GM18498 (cell line): Measurements from ENCODE around the gene CDK5RAP2.

ENCODE experiments used
- ATAC-seq: cut with Tn5 transposase; IDR thresholded peaks from one replicate; pipeline ENCODE4 v1.9.1; 2021; ENCODE audit warnings: mild to moderate bottlenecking, moderate library complexity; ENCODE audit not compliant: unreplicated experiment

Gene CDK5RAP2

DNA sequence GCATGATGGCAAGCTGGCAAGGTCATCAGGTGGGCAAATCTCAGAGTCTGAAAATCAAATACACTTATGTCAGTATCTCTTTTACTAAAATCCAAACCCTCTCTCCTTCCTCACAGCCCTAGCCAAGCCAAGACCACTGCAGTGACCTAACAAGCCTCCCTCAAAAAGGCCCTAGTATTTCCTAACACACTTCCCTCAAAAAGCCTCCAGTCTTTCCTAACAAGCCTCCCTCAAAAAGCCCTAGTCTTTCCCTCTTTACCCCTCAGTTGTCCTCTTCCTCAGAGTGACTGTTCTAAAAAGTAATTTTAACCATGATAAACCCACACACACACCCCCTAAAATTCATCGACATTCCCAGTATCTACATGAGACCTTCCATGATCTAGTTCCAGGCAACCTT, 140.0 kb downstream of the CDK5RAP2 start:
- ATAC-seq = no peak

GRCh38 chr9:120438836-120439546, 141.0 kb downstream of the CDK5RAP2 start:
- peak; percentile 54 for ATAC-seq

- ATAC-seq = no peak
Observed at GRCh38 chr9:120438111-120438510, 141.9 kb downstream of the CDK5RAP2 start.

- no peak for ATAC-seq
Observed at GRCh38 chr9:120436983-120437475, 142.9 kb downstream of the CDK5RAP2 start.

GRCh38 chr9:120436446-120436845, 143.5 kb downstream of the CDK5RAP2 start:
- ATAC-seq = no peak

DNA sequence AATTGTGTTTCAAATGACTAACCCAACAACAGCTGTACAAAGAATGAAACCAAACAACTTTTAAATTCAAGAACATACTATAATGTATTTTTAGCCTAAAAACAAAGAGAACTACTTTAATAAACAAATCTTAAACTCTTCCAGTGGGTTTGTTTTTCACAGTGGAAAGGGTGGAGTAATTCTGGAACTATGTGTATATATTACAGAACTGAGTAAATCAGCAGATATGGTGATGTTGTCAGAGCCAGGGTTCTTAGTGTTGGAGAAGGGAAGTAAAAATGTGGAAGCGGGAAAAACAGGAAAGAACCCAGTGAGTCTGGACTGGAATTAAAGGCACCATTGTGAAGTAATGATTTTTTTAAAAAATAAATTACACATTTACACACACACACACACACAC, 144.9 kb downstream of the CDK5RAP2 start:
- no peak for ATAC-seq

DNA sequence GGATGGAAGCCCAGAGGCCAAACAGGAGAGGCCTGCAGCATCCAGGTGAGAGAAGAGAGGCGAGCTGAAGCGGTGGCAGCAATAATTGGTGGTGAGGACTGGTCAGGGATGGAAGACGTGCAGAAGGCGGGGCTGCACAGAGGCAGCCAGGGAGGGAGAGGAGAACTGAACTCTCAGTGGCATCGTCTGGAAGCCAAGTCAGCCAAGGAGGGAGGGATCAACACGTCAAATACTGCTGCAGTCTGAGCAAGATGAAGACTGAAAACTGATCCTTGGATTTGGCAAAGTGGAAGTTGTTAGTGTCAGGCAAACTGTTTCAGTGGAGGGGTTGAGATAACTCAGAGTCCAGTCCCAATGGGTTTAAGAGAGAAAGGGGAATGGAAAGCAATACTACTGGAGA, 145.4 kb downstream of the CDK5RAP2 start:
- no peak for ATAC-seq

- no peak for ATAC-seq
Observed at GRCh38 chr9:120433701-120434100, 146.3 kb downstream of the CDK5RAP2 start.

DNA sequence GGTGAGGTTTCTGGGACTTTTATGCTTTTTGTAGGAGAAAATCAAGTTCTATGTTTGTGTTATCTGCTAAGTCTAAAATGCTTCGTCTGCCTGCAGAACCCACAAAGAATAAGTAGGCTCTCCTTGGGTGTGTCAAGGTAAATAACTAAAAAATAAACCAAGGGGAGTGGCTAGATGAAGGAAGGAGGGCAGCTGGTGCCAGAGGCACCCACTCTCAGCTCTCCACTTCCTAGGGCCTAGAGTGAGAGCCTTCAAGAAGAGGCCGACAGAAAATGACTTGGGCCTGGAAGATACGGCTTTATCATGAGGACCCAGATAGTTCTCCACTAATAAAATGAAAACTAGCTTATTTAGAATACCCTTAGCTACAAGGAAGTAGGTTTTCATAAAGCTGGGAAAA, 147.4 kb downstream of the CDK5RAP2 start:
- no peak for ATAC-seq

DNA sequence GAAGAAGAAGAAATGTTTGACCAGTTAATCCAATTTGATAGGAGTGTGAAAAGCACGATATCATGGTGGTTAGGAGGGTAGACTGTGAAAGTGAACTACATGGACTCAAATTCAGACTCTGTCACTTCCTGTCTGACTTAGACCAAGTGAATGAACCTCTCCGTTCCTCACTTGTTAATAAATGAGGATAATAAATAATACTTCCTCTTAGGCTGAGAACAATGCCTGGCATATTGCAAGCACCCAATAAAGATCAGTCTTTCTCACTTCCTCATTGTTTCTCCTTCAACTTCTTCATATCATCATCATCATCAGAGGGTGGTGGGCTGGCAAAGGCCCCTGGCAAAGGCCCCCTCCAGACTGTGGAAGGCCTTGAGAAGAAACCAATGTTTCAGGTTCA, 148.7 kb downstream of the CDK5RAP2 start:
- ATAC-seq = no peak

GRCh38 chr9:120424248-120424647, 155.7 kb downstream of the CDK5RAP2 start:
- no peak for ATAC-seq

GRCh38 chr9:120423812-120424211, 156.2 kb downstream of the CDK5RAP2 start:
- ATAC-seq = no peak

- ATAC-seq = no peak
Observed at GRCh38 chr9:120421977-120422376, 158.0 kb downstream of the CDK5RAP2 start.

DNA sequence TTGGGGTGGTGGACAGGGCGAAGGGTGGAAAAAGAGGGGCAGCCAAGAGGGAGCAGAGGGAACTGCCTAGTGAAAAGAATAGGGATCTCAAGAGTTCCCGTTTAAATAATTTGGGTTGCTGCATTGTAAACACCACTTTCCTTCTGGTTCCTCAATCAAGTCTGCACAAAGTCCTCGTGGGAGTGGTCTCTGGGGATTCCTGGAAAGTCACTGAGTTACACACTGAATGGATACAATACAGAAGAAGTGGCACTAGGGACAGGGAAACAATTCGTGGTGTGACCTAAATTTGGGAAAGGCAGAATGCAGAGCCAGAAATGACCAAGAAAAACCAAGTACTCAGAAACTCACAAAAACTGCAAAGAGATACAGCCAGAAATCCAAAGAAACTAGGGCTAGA, 161.7 kb downstream of the CDK5RAP2 start:
- ATAC-seq = no peak

GRCh38 chr9:120416781-120417427, 163.1 kb downstream of the CDK5RAP2 start:
- ATAC-seq = no peak

DNA sequence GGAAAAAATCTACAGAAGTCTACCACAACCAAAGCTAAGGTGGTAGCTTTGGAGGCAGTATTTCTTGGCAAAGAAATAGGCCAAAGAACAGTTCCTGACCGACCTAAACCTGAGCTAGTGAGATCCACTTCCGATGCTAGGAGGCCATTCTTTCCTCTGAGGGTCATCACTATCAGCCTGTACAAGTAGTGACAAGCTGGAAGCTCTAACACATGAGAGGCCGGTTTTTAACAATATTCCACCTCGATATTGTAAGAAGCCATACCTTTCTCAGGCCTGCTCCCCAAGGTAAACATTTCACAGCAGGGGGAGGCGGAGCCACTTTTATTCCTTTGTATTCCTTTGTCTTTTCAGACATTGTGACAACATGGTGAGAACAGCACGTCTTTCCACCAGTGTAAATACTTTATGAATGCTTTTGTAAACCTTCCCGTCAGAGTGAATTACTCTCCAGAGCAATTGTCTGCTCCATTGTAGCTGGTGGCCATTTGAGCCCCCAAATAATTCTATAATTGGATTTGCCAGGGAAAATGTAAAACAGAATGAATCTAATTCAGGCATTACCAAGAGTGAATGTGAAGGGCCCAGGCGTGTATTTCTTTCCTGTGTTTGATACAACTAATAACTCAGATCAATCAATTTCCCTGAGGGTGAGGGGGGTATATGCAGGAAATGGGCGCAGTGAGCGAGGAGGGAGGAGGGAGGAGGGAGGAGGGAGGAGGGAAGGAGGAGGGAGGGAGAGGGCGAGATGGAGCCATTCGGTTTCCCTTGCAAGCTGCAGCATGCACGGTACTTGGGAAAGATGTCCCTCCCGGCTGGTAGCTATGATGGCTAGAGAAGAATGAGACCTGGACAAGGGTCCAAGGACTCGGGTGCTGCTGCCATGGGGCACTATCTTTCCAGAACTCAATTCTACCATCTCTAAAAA, 166.6 kb downstream of the CDK5RAP2 start:
- no peak for ATAC-seq

- no peak for ATAC-seq
Observed at GRCh38 chr9:120412425-120412951, 167.5 kb downstream of the CDK5RAP2 start.

- no peak for ATAC-seq
Observed at GRCh38 chr9:120411862-120412424, 168.0 kb downstream of the CDK5RAP2 start.

DNA sequence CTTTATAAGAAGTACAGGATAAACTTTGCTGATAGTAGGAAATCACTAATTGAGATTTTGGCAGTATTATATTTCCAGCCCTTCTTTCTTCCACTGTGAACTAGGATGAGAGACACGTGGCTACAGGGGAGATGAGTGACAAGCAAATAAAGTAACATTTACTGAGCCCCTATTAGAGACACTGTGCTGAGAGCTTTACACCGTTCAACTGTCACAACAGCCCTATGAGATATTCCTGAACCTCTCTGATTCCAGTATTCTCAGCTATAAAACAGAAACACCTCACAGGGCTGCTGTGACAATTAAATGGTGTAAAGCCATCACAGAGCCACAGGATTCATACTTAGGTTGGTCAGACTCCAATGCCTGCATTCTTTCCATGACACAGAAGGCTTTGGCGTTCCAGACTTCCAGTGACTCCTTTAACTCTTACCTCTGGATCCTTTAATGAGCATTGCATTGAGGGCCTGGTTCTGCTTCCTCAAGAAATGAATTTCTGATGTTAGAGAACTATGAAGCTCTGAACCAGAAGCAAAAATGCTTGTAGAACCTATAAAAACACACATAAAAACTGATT, 169.0 kb downstream of the CDK5RAP2 start:
- no peak for ATAC-seq

DNA sequence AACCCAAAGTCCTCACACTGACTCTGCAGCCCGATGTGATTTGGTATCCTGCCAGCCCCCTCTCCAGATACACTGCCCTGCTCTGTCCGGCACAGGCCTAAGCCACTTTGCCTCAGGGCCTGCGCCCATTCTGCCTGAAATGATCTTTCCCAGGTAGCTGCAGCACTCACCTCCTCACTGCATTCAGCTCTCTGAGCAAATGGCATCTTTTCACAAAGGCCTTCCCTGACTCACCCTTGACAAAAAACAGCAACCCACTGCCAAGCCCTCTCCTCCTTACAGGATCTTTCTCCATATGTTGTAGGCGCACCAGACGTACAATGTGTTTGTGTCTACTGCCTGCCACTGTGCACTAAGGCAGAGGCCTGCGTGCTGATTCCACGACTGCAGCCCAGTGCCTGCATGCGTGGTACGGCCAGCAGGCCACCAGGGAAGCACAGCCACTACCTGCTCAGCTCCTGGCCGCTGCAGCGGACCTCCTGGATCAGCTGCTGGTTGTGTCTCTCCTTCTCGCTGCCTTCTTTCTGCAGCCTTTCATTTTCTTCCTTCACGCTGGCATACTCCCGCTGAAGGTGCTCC, 171.2 kb downstream of the CDK5RAP2 start:
- no peak for ATAC-seq
